ENCODE measurements around the gene KDM2B.
A peak's percentile ranks its signal among the peaks of the same experiment; 100 is the strongest.

GRCh38 chr12:121626853-121627640 lies 46.2 kb upstream of the KDM2B start:
- TF ChIP-seq CTCF (IDR thresholded peaks at IDR 0.05) (peak in 2 of 3 experiments; percentile 6 to 11), POLR2AphosphoS5 (IDR thresholded peaks at IDR 0.05) (no peak), POLR2A (IDR thresholded peaks at IDR 0.05; ENCODE audit: low read depth) (no peak)

All from esophagus muscularis mucosa (tissue), 3 donors.